Heart left ventricle (tissue), 16 donors: ENCODE data around the gene ASTN2. TPM values are rescaled to one million over a fixed set of nuclear protein-coding genes. Genes with fewer than 3 reads are reported as not detected.

Source experiments
- ATAC-seq, 4 donors: fragments of 200-7000 bp; cut with Tn5 transposase; one replicate each; pipeline ENCODE4 v1.9.1; 2020 to 2022; ENCODE audit warnings: moderate library complexity in 4 of 4, mild to moderate bottlenecking in 3 of 4, moderate number of reproducible peaks in 1 of 4
- DNase-seq, 5 donors: peaks; one replicate each; pipeline ENCODE4 v3.0.0-alpha.2; 2020
- H3K27ac ChIP-seq, 12 donors: fragments of 200-600 bp; sonication (generic) in 4 of 12; one replicate each; pipeline versions ENCODE4 v1.5.0 to v1.8.0; 2016 to 2022; ENCODE audit warnings: mild to moderate bottlenecking in 2 of 12
- H3K27me3 ChIP-seq, 9 donors: fragments of 200-600 bp; sonication (generic) in 2 of 9; one replicate each; pipeline versions ENCODE4 v1.5.1 to v1.8.0; 2016 to 2022; ENCODE audit warnings: mild to moderate bottlenecking in 3 of 9
- H3K36me3 ChIP-seq, 9 donors: fragments of 200-600 bp; sonication (generic) in 2 of 9; one replicate each; pipeline versions ENCODE4 v1.5.0 to v1.8.0; 2018 to 2022; ENCODE audit warnings: mild to moderate bottlenecking in 2 of 9
- H3K4me1 ChIP-seq, 12 donors: fragments of 200-600 bp; sonication (generic) in 4 of 12; one replicate each; pipeline versions ENCODE4 v1.5.0 to v1.8.0; 2016 to 2022; ENCODE audit warnings: mild to moderate bottlenecking in 3 of 12
- H3K4me3 ChIP-seq, 12 donors: fragments of 200-600 bp; sonication (generic) in 4 of 12; one replicate each; pipeline versions ENCODE4 v1.5.0 to v1.8.0; 2017 to 2022; ENCODE audit warnings: mild to moderate bottlenecking in 9 of 12, moderate library complexity in 4 of 12
- H3K9me3 ChIP-seq, 12 donors: fragments of 200-600 bp; sonication (generic) in 4 of 12; one replicate each; pipeline versions ENCODE4 v1.5.0 to v1.8.0; 2016 to 2022; ENCODE audit warnings: mild to moderate bottlenecking in 1 of 12
- POLR2A ChIP-seq, 2 donors: fragments of 450-650 bp; IDR thresholded peaks; one replicate each; pipeline ENCODE4 v1.6.1; 2017; ENCODE audit warnings: antibody characterized with exemption in 2 of 2, mild to moderate bottlenecking in 2 of 2, moderate library complexity in 2 of 2
- WGBS, 4 donors: extraction: QIAGEN DNeasy Blood & Tissue Kit in 2 of 4; methylation state at CpG; one replicate each; pipeline versions ENCODE4 v1.1.5 to v1.1.7; 2013 to 2018; 5-methylcytosine and 5-hydroxymethylcytosine counted together
- intact Hi-C, 10 donors: fragments of 100-400 bp; cut with DNase I; formaldehyde crosslinking; loops; one replicate each; pipeline versions ENCODE4 v1.11.1 to v1.14.2; 2022
- polyA plus RNA-seq, 2 donors: library from polyadenylated mRNA; stranded (reverse); fragments of 200-250 nt; gene quantifications; one replicate each; pipeline ENCODE4 v1.2.3, GENCODE V29; 2013
- total RNA-seq, 9 donors: library from RNA; depleted of rRNA in 2 of 9; stranded (reverse); fragments of >200 nt in 2 of 9; fragmentation: NEBNext Ultra II Directional in 3 of 9; extraction: Animal tissue kit (Norgen Biotek cat#: 25700) in 3 of 9; gene quantifications; one replicate each; pipeline versions ENCODE4 v1.1.0 to v1.2.4, GENCODE V29; 2016 to 2023
- TF ChIP-seq, protein P1 (sequence below), 12 donors: fragments of 200-600 bp; sonication (generic) in 4 of 12; IDR thresholded peaks; one replicate each; pipeline versions ENCODE4 v1.5.0 to v1.8.0; 2018 to 2022; ENCODE audit warnings: antibody characterized with exemption in 12 of 12, mild to moderate bottlenecking in 5 of 12
- donor health status: ischemic (EF 13 %, LVEDD 7.1; RV severe dilation, severe dysfunction).
- donor health status: healthy with polysubstance abuse.
- donor health status: DM: no; HTN: yes; CAD: no.
- donor health status: DM: no; HTN: no; CAD: no.
- donor health status: ischemic (EF 25% LVEDD 6.9; RV normal size, moderate dysfunction).
- donor health status: ischemic (EF 25% LVEDD 5.7; RV mildly dilated, moderate dysfunction).
- donor health status: healthy.
- donor health status: DM: yes; HTN: yes; CAD: no.
- donor health status: ischemic (EF 35%, LVEDD 5.7; RV mildly dilated, moderate dysfunction).
- donor health status: nonischemic (EF 11% LVEDD 7.7; RV severe dilation, severe dysfunction).
- donor health status: DM: yes; HTN: yes; CAD: no.
- donor health status: PGD.
- donor health status: ischemic (EF 29% LVEDD 5.4; RV normal size, mild dysfunction).
- donor health status: nonischemic (EF 23%, LVEDD 6.1; RV moderate dilation, normal function).

The ASTN2 gene
- total and polyA plus RNA-seq, 11 donors, result 2.5 to 6.0 (median 3.5) TPM

GRCh38 chr9:116434314-116434713 lies 980.5 kb downstream of the ASTN2 start:
- no peak for ATAC-seq
- Histone ChIP-seq H3K4me1 (no peaks in the 10 kb centered on the region), H3K9me3 (no peaks in the 10 kb centered on the region), H3K27me3 (no peaks in the 10 kb centered on the region), H3K4me3 (no peak overlapping the region), H3K27ac (no peak overlapping the region), H3K36me3 (no peaks in the 10 kb centered on the region)
- WGBS, 4 donors, result 77 to 86% (median 83%) methylated on average over 4 of the region's 4 CpGs
- intact Hi-C loops, result loop anchor here in 1 of 10 donors (10.0 kb wide), 1 partner anchor 110 kb away; no protein-coding TSS in a partner anchor
- TF ChIP-seq, protein P1, sequence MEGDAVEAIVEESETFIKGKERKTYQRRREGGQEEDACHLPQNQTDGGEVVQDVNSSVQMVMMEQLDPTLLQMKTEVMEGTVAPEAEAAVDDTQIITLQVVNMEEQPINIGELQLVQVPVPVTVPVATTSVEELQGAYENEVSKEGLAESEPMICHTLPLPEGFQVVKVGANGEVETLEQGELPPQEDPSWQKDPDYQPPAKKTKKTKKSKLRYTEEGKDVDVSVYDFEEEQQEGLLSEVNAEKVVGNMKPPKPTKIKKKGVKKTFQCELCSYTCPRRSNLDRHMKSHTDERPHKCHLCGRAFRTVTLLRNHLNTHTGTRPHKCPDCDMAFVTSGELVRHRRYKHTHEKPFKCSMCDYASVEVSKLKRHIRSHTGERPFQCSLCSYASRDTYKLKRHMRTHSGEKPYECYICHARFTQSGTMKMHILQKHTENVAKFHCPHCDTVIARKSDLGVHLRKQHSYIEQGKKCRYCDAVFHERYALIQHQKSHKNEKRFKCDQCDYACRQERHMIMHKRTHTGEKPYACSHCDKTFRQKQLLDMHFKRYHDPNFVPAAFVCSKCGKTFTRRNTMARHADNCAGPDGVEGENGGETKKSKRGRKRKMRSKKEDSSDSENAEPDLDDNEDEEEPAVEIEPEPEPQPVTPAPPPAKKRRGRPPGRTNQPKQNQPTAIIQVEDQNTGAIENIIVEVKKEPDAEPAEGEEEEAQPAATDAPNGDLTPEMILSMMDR (IDR thresholded peaks at IDR 0.05), result no peak
- TF ChIP-seq POLR2A (IDR thresholded peaks at IDR 0.05), result no peak
- no peak for DNase-seq

GRCh38 chr9:116432051-116432450 lies 982.8 kb downstream of the ASTN2 start:
- Histone ChIP-seq H3K27ac (no peak overlapping the region), H3K36me3 (no peaks in the 10 kb centered on the region), H3K4me3 (no peak overlapping the region), H3K27me3 (no peaks in the 10 kb centered on the region), H3K9me3 (no peaks in the 10 kb centered on the region), H3K4me1 (no peaks in the 10 kb centered on the region)
- no peak for DNase-seq
- ATAC-seq, result no peak
- intact Hi-C loops, result loop anchor here in 1 of 10 donors (10.0 kb wide), 1 partner anchor 113 kb away; no protein-coding TSS in a partner anchor
- WGBS, 4 donors, result 89 to 94% (median 91%) methylated on average over 1 of the region's 1 CpG
- TF ChIP-seq, protein P1 (IDR thresholded peaks at IDR 0.05), result no peak
- TF ChIP-seq POLR2A (IDR thresholded peaks at IDR 0.05), result no peak

DNA sequence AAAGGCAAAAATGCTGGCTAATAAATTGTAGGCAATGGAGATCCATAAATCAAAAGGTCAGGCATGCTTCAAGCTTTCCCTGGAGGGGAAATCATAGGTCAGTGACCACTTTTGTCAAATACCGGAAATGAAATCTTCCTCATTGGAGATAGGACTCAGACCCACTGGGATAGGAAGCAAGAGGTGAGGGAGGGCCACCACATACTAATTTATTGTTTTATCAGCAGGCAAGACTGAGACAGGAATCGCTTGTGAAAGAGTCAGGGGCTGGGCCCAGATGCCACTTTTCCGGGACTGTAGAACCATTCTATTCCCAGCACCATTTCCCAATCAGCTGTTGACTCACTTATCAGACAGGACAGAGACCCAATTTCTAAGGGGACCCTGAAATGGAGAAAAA lies 984.0 kb downstream of the ASTN2 start:
- DNase-seq (no peak), ATAC-seq (no peak)
- intact Hi-C loops, result loop anchor here in 1 of 10 donors (10.0 kb wide), 1 partner anchor 114 kb away; no protein-coding TSS in a partner anchor
- Histone ChIP-seq H3K27ac (no peak overlapping the region), H3K4me3 (no peak overlapping the region), H3K27me3 (no peaks in the 10 kb centered on the region), H3K36me3 (no peaks in the 10 kb centered on the region), H3K9me3 (no peaks in the 10 kb centered on the region), H3K4me1 (no peaks in the 10 kb centered on the region)
- TF ChIP-seq, protein P1 (IDR thresholded peaks at IDR 0.05), result no peak
- TF ChIP-seq POLR2A (IDR thresholded peaks at IDR 0.05), result no peak
- WGBS, 4 donors, result 52 to 74% (median 65%) methylated on average over 3 of the region's 3 CpGs

DNA sequence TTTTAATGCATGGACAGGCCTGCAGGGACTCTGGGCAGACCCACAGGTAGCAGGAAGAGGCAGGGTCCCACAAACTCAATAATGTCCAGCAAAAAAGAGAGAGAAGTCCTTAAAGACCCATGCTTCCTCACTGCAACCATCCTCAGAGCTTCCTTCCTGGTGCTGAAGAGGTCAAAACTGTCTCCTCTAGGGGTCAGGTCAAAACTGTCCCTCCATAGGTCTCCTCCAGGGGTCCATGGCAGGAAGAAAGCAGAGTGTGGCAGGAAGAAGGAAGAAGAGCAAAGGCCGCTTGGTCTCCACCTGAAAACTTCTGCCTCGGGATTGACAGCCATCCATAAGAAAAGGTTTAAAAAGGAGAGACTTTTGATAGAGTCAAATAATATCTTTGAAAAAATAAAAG lies 989.6 kb downstream of the ASTN2 start:
- TF ChIP-seq POLR2A (IDR thresholded peaks at IDR 0.05), result no peak
- H3K27me3 ChIP-seq, result no peaks in the 10 kb centered on the region
- DNase-seq (no peak), ATAC-seq (no peak)
- H3K27ac ChIP-seq, result no peak overlapping the region
- no peaks in the 10 kb centered on the region for H3K9me3 ChIP-seq
- H3K36me3 ChIP-seq, result no peaks in the 10 kb centered on the region
- H3K4me1 ChIP-seq, result no peaks in the 10 kb centered on the region
- intact Hi-C loops, result no loop called here
- 75 to 94% (median 92%) methylated on average over 2 of the region's 2 CpGs for WGBS, 4 donors
- no peak overlapping the region for H3K4me3 ChIP-seq

DNA sequence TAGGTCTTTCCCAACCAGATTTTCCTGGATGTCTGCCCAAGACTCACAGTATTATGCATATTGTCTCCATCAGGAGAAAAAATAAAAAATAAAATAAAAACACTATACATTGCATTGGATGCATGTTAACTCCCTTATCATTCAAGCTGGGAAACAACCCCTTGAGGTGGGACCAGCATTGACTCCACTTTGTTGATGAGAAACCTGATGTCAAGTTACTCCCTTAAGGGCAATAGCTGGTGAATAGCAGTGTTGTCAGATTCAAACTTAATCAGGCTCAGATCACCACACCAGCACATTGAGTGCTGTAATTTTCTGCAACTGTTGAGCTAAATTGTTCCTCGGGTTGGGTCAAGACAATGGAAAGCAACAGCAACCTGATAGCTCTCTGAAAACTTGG lies 991.7 kb downstream of the ASTN2 start:
- no peaks in the 10 kb centered on the region for H3K27me3 ChIP-seq
- no peaks in the 10 kb centered on the region for H3K36me3 ChIP-seq
- no peak overlapping the region for H3K4me3 ChIP-seq
- H3K9me3 ChIP-seq, result no peaks in the 10 kb centered on the region
- intact Hi-C loops, result no loop called here
- H3K27ac ChIP-seq, result no peak overlapping the region
- WGBS, 4 donors, result 81 to 100% (median 87%) methylated on average over 1 of the region's 1 CpG
- DNase-seq (no peak), ATAC-seq (no peak)
- H3K4me1 ChIP-seq, result no peaks in the 10 kb centered on the region
- TF ChIP-seq, protein P1 (IDR thresholded peaks at IDR 0.05), result no peak
- TF ChIP-seq POLR2A (IDR thresholded peaks at IDR 0.05), result no peak
